ENCODE results near the gene INTS7. TPM values are rescaled to one million over a fixed set of nuclear protein-coding genes. Genes with fewer than 3 reads are reported as not detected.

Gene INTS7
- total RNA-seq, 3 donors from 2014 or later, result 6.6 to 16.7 (median 10.8) TPM

- H3K36me3 ChIP-seq, result no peaks in the 10 kb centered on the region
- peak in 1 of 2 donors; percentile 67 for DNase-seq (ENCODE audit: low spot score in 2 of 2)
- H3K9me3 ChIP-seq, result no peaks in the 10 kb centered on the region
- no peaks in the 10 kb centered on the region for H3K27me3 ChIP-seq
- intact Hi-C loops (cut with DNase I; ENCODE audit: low total_unique reads), result no loop called here
- no peaks in the 10 kb centered on the region for H3K4me1 ChIP-seq
- no peak overlapping the region for H3K27ac ChIP-seq
- H3K4me3 ChIP-seq, result no peak overlapping the region
- TF ChIP-seq CTCF (IDR thresholded peaks at IDR 0.05) (no peak), POLR2AphosphoS5 (IDR thresholded peaks at IDR 0.05) (no peak), POLR2A (IDR thresholded peaks at IDR 0.05) (no peak)
These were observed 142.8 kb downstream of the INTS7 start for GRCh38 chr1:211892577-211892976.

GRCh38 chr1:211891708-211892107 is 143.6 kb downstream of the INTS7 start:
- intact Hi-C loops (cut with DNase I; ENCODE audit: low total_unique reads), result no loop called here
- no peak for DNase-seq (ENCODE audit: low spot score in 2 of 2)
- H3K9me3 ChIP-seq, result no peaks in the 10 kb centered on the region
- no peaks in the 10 kb centered on the region for H3K36me3 ChIP-seq
- no peaks in the 10 kb centered on the region for H3K4me1 ChIP-seq
- H3K27me3 ChIP-seq, result no peaks in the 10 kb centered on the region
- H3K27ac ChIP-seq, result no peak overlapping the region
- TF ChIP-seq CTCF (IDR thresholded peaks at IDR 0.05), result no peak
- no peak for TF ChIP-seq POLR2AphosphoS5 (IDR thresholded peaks at IDR 0.05)
- no peak for TF ChIP-seq POLR2A (IDR thresholded peaks at IDR 0.05)
- H3K4me3 ChIP-seq, result no peak overlapping the region

Other genes with a start within 250 kb of the INTS7 start
- gene LPGAT1, start 204.8 kb downstream of the INTS7 start, total RNA-seq, result 10 to 100 TPM; 39.0 to 61.1 (median 43.5) TPM
- under 1 TPM; 0.29 to 0.80 (median 0.66) TPM for gene DTL, start 191 bp upstream of the INTS7 start, total RNA-seq
- gene PPP2R5A, start 249.9 kb upstream of the INTS7 start, total RNA-seq, result 10 to 100 TPM; 48.5 to 85.5 (median 57.4) TPM

All from breast epithelium (tissue), 4 donors.